Endothelial cell of hepatic sinusoid (primary cell): Measurements from ENCODE around the gene POU3F1.

Experiments
- in situ Hi-C: cut with HindIII; loops from 2 replicates; pipeline ENCODE4 v1.10.0; 2017; ENCODE audit warnings: low sequenced_read_pairs

Gene POU3F1

GRCh38 chr1:38006008-38006828, 40.4 kb downstream of the POU3F1 start:
- in situ Hi-C loops = no loop called here

GRCh38 chr1:38005195-38006007, 41.2 kb downstream of the POU3F1 start, which contains the start of gene FHL3:
Gene FHL3 (minus strand): TSS chr1:38005514. CDS start chr1:37999412, 6,102 bp downstream.
- in situ Hi-C loops = no loop called here

GRCh38 chr1:38004284-38005108, 42.1 kb downstream of the POU3F1 start:
- in situ Hi-C loops = no loop called here

- in situ Hi-C loops = no loop called here
These were observed 43.0 kb downstream of the POU3F1 start for GRCh38 chr1:38003261-38004250.

- in situ Hi-C loops = no loop called here
These were observed 45.8 kb downstream of the POU3F1 start for GRCh38 chr1:38000529-38001455.

- in situ Hi-C loops = no loop called here
These were observed 46.4 kb downstream of the POU3F1 start for GRCh38 chr1:38000233-38000528.

GRCh38 chr1:37999430-38000232, 47.0 kb downstream of the POU3F1 start:
- in situ Hi-C loops = no loop called here

- in situ Hi-C loops = no loop called here
These were observed 47.6 kb downstream of the POU3F1 start for GRCh38 chr1:37998913-37999429.

GRCh38 chr1:37998089-37998808, 48.3 kb downstream of the POU3F1 start:
- in situ Hi-C loops = no loop called here

GRCh38 chr1:37997256-37998088, 49.1 kb downstream of the POU3F1 start:
- in situ Hi-C loops = no loop called here

- in situ Hi-C loops = no loop called here
These were observed 50.7 kb downstream of the POU3F1 start for GRCh38 chr1:37995751-37996345.

GRCh38 chr1:37994886-37995566, 51.6 kb downstream of the POU3F1 start:
- in situ Hi-C loops = no loop called here
